GM19324 (cell line): ENCODE measurements around the gene QKI.
"Not testable (repeated sequence)": the region's sequence is repeated elsewhere in the genome, so short reads cannot be mapped to it uniquely, and the experiment has no call there.

Experiments
- ATAC-seq: cut with Tn5 transposase; IDR thresholded peaks from one replicate; pipeline ENCODE4 v1.9.1; 2021; ENCODE audit warnings: mild to moderate bottlenecking, moderate library complexity; ENCODE audit not compliant: unreplicated experiment, low FRiP score

The QKI gene

GRCh38 chr6:163568275-163568674 is 153.8 kb downstream of the QKI start:
- no peak for ATAC-seq

- ATAC-seq, result no peak
Measured at GRCh38 chr6:163570579-163571231, 156.2 kb downstream of the QKI start.

- ATAC-seq, result no peak
Measured at GRCh38 chr6:163571730-163572129, 157.2 kb downstream of the QKI start.

GRCh38 chr6:163572612-163573011 is 158.1 kb downstream of the QKI start:
- ATAC-seq, result no peak

DNA sequence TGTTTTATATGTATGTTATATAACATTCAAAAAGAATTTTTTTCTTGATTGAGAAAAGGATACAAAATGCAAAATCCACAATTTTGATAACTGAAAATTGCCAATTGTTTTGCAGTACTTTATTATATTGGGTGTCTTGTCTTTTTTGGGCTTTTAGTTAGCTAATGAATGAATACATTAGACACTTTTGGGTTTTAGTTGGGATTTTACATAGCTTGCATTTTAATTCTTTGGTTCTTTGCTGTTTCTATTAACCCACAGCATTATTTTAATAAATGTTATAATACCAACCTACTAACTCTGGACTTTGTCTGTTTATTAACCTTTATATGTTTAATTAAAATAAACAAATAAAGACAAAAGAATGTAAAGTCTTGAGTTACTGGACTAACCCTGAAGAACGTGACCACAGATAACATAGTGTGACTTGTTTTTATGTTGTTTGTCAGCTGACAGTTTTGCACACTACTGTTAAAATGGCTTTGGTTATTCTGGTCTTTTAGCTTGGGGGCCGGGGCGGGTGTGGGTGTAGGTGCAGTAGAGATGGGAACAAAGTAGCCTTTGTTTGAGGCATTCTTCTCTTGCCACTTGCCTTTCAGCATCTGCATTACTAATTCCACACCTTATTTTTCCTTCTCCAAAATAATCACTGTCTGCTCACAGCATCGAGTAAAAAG is 159.1 kb downstream of the QKI start:
- ATAC-seq, result no peak

DNA sequence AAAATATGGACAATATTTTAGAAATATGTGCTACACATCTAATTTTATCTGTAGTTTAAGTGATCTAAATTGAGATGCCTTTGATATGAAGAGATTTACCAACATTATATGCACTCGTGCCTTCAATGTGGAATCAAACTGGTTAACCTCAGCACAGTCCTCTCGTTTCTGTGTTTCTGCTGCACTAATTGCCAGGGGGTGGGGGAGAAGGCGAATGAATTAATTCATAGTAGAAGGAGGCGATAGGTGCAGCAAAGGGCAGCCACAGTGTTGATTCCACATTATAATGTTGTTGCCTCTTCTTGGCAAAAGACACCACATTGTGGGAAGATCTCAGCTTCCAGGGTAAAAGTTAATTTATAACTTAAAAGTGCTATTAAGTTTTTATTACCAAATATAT is 161.6 kb downstream of the QKI start:
- ATAC-seq, result no peak

GRCh38 chr6:163577404-163577803 is 162.9 kb downstream of the QKI start:
- ATAC-seq, result no peak

DNA sequence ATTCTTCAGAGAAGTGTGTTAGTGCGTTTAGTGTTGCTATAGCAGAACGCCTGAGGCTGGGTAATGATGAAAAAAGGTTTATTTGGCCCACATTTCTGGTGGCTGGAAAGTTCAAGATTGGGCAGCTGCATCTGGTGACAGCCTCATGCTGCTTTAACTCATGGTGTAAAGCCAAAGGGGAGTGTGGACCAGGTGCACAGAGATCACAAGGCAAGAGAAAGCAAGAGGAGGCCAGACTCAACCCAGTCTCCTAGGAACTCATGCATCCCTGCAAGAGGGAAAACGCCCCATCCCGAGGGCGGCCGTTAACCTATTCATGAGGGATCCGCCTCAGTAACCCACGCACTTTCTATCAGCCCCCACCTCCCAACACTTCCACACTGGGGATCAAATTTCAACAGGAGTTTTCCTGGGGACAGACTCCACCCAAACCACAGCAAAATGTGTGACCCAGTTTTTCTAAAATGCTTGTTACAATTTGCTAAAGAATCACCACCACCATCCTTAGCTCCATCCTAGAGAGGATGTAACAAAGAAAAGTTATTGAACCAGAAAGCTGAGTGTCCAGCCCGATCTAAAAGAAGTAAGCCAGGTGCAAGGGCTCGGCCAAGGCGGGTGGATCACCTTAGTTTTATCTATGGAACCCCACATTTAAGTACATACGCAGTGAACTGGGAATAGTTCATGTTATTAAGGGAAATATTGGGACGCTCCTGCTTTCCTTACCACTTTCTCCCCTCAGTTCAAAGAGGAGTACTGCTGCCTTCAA is 164.8 kb downstream of the QKI start:
- no peak for ATAC-seq

DNA sequence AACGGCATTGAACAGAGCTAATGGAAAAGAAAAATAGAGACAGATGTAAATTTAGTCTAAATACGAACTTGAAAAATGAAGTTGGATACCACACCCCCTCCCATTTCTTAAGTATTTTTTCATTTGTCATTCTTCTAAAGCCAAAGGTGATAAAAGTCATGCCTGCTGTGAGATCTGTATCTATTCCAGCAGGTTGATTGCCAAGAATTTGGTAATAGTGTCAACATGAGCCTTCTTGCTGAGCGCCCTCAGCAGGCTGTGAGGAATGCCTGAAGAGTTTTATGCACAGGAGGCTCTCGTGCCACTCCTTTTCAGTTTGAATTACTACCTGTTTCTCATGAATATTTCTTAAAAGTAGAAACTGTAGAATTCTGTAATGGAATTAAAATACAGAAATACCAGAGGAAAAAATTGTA is 165.4 kb downstream of the QKI start:
- no peak for ATAC-seq

GRCh38 chr6:163580311-163581030 is 166.0 kb downstream of the QKI start:
- no peak for ATAC-seq

GRCh38 chr6:163583558-163583957 is 169.0 kb downstream of the QKI start:
- ATAC-seq, result no peak

DNA sequence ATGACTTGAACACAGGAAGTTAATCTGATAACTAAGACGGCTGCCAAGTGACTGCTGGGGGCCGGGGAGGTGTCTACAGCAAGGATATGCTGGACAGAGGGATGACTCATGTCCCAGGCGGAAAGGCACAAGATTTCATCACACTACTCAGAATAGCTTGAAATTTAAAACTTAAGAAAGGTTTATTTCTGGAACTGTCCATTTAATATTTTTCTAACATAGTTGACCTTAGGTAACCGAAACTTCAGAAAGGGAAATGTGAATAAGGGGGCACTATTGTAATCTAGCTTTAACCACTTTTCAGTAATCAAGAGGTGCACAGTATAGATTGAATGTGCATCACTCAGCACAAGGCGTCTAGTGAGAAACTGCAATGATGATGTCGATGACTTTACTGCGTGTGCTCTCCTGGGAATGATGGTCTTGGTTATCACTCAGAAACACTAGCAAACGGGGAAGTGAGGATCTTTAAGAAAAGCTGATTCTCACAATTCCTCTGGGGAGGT is 171.5 kb downstream of the QKI start:
- ATAC-seq, result no peak

DNA sequence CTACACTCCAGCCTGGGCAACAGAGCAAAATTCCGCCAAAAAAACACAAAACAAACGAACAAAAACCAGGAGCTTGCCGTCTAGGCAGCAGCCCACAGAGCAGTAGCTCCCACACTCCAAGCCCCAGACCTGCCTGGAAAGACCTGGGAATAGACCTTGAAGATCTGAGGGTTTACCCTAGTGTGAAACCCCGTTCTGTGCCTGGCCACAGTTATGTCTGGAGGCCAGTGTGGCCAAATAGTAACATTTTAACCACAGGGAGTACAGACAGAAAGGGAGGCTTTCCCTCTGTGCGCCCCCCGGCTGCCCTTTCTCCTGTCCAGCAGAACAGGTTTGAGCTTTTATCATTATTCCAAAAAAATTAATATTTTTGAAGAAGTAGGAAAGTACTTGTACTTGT is 172.4 kb downstream of the QKI start:
- no peak for ATAC-seq

- ATAC-seq, result no peak
Measured at GRCh38 chr6:163588220-163588919, 173.9 kb downstream of the QKI start.

- no peak for ATAC-seq
Measured at GRCh38 chr6:163589387-163589786, 174.9 kb downstream of the QKI start.

DNA sequence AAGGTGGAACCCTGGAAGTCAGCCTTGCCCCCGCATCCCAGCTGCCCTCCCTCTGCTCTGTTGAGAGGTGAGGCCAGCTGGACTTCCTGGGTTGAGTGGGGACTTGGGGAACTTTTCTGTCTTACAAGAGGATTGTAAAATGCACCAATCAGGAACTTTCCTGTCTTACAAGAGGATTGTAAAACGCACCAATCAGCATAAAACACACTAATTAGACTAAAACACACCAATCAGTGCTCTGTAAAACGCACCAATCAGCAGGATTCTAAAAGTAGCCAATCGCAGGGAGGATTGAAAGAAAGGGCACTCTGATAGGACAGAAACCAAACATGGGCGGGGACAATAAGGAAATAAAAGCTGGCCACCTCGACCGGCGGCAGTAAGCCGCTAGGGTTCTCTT is 175.6 kb downstream of the QKI start:
- not testable (repeated sequence) for ATAC-seq

DNA sequence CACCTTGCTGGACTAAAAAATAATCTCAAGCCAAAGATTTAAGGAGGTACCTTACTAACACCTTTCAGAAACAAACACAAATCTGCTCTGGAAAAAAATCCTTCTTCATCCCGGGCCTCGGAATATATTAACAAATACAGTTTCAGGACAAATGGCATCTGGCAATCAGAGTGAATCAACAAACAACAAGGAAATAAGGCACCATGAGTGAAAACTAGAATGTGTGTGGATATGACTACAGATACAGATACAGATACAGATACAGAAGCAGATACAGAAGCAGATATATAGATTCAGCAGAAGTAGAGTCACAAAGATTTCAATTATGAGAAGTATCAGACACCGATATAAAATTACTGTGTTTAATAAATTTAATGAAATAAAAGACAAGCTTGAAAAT is 178.4 kb downstream of the QKI start:
- ATAC-seq, result no peak

DNA sequence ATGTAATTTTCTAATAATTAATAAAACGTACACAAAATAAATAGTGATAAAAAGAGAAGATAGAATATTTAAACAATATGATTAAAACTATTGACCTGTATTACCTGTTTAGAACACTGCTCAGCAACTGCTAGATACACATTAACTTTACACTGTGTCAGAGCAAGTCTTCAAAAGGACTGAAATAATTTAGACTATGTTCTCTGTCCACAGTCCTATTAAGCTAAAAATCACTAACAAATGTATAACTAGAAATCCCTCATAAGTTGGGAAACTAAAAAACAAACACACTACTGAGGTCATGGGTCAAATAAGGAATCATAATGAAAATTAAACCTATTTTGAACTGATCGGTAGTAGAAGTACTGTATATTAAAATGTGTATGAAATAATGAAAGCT is 181.7 kb downstream of the QKI start:
- no peak for ATAC-seq

DNA sequence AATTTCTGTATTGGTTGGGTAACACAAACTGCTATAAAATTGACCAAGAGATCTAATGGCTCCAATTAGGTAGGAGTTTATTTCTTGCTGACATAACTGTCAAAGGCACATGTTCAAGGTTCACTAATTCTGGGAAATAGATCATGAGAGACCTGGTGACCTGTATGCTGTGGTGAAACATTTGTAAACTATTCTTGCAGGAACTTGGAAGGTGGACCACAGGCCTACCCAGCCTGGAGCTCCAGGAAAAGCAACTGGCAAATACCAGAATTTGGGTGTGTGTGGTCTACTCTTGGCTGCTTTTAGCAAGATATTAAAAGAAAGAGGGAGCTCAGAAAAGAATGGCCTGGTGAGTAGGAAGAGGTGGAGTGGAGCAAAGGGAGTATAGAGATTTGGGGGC is 184.6 kb downstream of the QKI start:
- ATAC-seq, result no peak

- no peak for ATAC-seq
Measured at GRCh38 chr6:163599684-163600083, 185.2 kb downstream of the QKI start.
